ENCODE measurements around the gene TRIM61. TPM values are rescaled to one million over a fixed set of nuclear protein-coding genes. Genes with fewer than 3 reads are reported as not detected.
"Not testable (repeated sequence)": the region's sequence is repeated elsewhere in the genome, so short reads cannot be mapped to it uniquely, and the experiment has no call there.

Gene TRIM61
- polyA plus RNA-seq (2012; ENCODE audit: low read depth, missing spikeins) = 0.05 TPM

DNA sequence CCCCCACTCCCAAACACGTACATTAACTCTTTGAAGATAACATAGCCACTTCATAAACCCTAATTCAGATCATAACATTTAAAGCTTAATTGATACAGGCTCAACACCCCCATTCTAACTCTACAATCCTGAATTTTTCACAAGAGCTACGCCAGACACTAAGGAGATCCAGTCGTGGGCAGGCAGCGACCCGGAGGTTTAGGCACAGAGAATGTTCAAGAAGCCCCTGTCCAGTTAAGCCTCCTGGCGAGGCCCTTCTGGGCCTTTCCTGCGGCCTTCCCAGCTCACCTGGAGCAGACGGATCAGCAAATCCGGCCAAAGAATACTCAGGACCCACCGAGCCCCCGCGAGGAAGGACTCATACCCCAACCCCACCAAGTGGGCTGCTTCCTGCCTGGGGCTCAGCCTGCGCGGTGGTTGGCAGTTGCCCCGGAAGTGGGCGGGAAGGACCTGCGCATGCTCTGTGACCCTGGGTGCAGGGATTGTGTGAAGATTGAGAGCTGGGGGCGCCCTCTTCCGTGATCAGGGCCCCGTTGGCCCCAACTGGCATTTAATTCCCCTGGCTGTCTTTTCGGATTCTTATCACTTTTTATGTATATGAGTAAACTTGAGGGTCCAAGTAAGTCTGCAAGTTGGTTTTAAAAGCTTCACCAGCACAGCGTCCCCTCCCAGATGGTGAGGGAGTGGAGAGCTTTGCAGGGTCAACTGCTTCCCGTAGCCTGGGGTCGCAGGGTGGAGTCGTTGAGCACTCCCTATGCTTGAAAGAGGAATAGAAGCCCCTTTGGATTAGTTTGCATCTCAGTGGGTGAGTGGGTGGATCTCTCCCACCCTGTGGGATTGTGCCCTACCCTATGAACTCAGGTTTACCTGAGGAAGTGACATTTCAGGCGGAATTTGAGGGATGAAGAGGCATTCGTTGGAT, at the start of gene TRIM61:
Gene TRIM61 (minus strand): TSS at position 415 of the 922 bp plus-strand sequence. CDS start 7,655 bp downstream, outside the sequence.
- FAIRE-seq (no peak), DNase-seq (ENCODE audit: insufficient read length, low spot score) (no peak)
- TF ChIP-seq POLR2AphosphoS5 (IDR thresholded peaks at IDR 0.05; ENCODE audit: low read depth, low read length) (no peak), POU2F2 (IDR thresholded peaks at IDR 0.05; ENCODE audit: low read depth, low read length) (no peak)

DNA sequence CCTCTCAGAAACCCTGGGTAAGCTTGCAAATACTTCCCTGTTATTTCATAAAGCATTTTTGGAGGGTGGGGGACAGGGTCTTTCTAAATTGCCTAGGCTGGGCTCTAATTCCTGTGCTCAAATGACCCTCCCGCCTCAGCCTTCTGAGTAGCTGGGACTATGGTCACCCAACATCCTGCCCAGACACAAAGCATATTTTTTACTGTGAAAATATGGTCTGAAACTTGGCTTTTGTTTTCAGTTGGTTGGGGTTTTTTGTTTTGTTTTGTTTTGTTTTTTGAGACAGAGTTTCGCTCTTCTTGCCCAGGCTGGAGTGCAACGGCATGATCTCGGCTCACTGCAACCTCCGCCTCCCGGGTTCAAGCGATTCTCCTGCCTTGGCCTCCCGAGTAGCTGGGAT, 48.3 kb upstream of the TRIM61 start:
- not testable (repeated sequence) for DNase-seq (ENCODE audit: insufficient read length, low spot score); FAIRE-seq

DNA sequence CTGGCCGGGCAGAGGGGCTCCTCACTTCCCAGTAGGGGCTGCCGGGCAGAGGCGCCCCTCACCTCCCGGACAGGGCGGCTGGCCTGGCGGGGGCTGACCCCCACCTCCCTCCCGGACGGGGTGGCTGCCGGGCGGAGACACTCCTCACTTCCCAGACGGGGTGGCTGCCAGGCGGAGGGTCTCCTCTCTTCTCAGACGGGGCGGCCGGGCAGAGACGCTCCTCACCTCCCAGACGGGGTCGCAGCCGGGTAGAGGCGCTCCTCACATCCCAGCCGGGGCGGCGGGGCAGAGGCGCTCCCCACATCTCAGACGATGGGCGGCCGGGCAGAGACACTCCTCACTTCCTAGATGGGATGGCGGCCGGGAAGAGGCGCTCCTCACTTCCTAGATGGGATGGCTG, 42.5 kb upstream of the TRIM61 start:
- DNase-seq (ENCODE audit: insufficient read length, low spot score); FAIRE-seq: not testable (repeated sequence)

DNA sequence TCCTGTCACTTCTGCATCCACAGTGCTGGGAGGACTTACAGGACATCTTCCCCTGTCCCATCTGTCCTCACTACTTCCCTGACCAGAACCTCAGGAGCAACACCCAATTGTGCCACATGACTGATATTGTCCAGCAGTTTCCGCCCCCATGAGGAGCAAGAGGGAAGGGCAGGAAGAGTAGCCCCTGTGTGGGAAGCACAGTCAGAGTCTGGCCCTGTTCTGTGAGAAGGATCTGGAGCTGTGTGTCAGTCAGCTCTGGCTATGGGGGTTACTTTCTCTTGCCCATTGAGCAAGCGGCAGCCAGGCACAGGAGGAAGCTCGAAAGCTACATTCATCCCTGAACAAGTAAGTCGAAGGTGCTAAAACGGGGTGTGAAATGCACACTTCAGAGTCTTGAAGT, 39.5 kb upstream of the TRIM61 start:
- DNase-seq (ENCODE audit: insufficient read length, low spot score) (no peak), FAIRE-seq (no peak)
- TF ChIP-seq SPI1 (IDR thresholded peaks at IDR 0.05; ENCODE audit: low read depth, low read length) (no peak), POU2F2 (IDR thresholded peaks at IDR 0.05; ENCODE audit: low read depth, low read length) (no peak), POLR2AphosphoS5 (IDR thresholded peaks at IDR 0.05; ENCODE audit: low read depth, low read length) (no peak), PAX5 (IDR thresholded peaks at IDR 0.05; ENCODE audit: insufficient read depth, low read length, severe bottlenecking) (no peak)

DNA sequence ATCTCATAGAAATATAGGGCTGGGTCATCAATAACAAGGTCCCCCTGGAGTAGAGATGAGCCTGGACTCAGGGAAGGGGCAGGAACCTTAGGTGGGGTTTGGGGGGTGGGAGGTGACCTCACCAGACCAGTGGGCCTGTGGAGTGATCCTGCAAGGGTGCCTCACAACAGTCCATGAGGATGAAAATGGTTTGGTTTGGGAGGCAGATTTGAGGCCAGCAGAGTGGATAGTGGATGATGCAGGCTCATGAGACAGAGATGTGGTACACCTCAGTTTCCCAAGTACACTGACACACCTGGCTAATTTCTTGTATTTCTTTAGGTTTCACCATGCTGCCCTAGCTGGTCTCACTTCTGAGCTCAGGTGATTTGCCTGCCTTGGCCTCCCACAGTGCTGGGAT, 36.2 kb upstream of the TRIM61 start:
- TF ChIP-seq POLR2AphosphoS5 (IDR thresholded peaks at IDR 0.05; ENCODE audit: low read depth, low read length) (no peak), TAF1 (IDR thresholded peaks at IDR 0.05; ENCODE audit: low read depth, low read length) (no peak), POU2F2 (IDR thresholded peaks at IDR 0.05; ENCODE audit: low read depth, low read length) (no peak), POLR2A (IDR thresholded peaks at IDR 0.05; ENCODE audit: low read depth, low read length) (no peak), SPI1 (IDR thresholded peaks at IDR 0.05; ENCODE audit: low read depth, low read length) (no peak), PAX5 (IDR thresholded peaks at IDR 0.05; ENCODE audit: insufficient read depth, low read length, severe bottlenecking) (no peak)
- DNase-seq (ENCODE audit: insufficient read length, low spot score) = no peak
- FAIRE-seq = no peak

DNA sequence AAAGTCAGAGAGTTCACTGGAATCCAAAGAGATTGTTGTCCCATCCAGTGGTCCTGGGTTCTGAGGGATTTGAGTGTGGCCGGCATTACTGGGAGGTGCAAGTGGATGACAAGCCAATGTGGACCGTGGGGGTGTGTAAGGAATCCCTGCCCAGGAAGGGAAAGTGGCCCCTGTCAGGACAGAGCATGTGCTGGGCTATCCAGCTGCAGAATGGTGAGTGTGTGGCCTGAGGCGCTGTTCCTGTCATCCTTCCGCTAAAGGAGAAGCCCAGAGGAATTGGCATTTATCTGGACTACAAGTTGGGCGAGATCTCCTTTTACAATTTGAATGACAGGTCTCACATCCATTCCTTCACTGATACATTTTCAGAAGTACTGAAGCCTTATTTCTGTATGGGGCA, 33.9 kb upstream of the TRIM61 start:
- TF ChIP-seq TAF1 (IDR thresholded peaks at IDR 0.05; ENCODE audit: low read depth, low read length) = no peak
- no peak for TF ChIP-seq SPI1 (IDR thresholded peaks at IDR 0.05; ENCODE audit: low read depth, low read length)
- TF ChIP-seq PAX5 (IDR thresholded peaks at IDR 0.05; ENCODE audit: insufficient read depth, low read length, severe bottlenecking) = no peak
- no peak for TF ChIP-seq POLR2A (IDR thresholded peaks at IDR 0.05; ENCODE audit: low read depth, low read length)
- no peak for TF ChIP-seq POU2F2 (IDR thresholded peaks at IDR 0.05; ENCODE audit: low read depth, low read length)
- no peak for TF ChIP-seq POLR2AphosphoS5 (IDR thresholded peaks at IDR 0.05; ENCODE audit: low read depth, low read length)
- FAIRE-seq (no peak), DNase-seq (ENCODE audit: insufficient read length, low spot score) (no peak)

DNA sequence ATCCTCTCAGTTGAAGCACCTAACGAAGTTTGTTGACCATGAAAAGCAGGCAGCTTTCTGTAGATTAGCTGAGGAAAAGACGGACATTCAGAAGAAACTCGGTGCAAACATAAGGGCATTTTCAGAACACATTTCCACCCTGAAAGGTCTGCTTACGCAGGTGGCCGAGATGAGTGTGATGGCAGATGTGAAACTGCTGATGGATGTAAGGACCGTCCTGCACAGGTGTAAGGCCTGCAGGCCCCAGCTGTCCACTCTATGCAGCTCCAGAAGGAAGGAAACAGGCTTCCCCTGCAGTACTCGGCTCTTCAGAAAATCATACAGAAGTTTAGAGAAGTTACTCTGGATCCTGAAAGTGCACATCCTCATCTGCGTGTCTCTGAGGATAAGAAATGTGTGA, 33.5 kb upstream of the TRIM61 start:
- TF ChIP-seq POLR2A (IDR thresholded peaks at IDR 0.05; ENCODE audit: low read depth, low read length) (no peak), POLR2AphosphoS5 (IDR thresholded peaks at IDR 0.05; ENCODE audit: low read depth, low read length) (no peak), POU2F2 (IDR thresholded peaks at IDR 0.05; ENCODE audit: low read depth, low read length) (no peak), TAF1 (IDR thresholded peaks at IDR 0.05; ENCODE audit: low read depth, low read length) (no peak), PAX5 (IDR thresholded peaks at IDR 0.05; ENCODE audit: insufficient read depth, low read length, severe bottlenecking) (no peak), SPI1 (IDR thresholded peaks at IDR 0.05; ENCODE audit: low read depth, low read length) (no peak)
- no peak for FAIRE-seq
- DNase-seq (ENCODE audit: insufficient read length, low spot score) = no peak

DNA sequence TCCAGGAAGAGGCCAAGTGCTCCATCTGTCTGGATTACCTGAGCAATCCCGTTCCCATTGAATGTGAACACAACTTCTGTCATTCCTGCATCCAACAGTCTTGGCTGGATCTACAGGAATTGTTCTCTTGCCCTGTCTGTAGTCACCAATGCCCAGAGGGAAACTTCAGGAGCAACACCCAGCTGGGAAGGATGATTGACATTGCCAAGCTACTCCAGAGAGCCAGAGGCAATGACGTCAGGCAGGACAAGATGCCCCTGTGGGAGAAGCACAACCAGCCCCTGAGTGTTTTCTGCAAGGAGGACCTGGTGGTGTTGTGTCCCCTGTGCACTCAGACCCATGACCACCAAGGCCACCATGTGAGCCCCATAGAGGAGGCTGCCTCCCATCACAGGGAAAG, 33.0 kb upstream of the TRIM61 start:
- no peak for FAIRE-seq
- no peak for TF ChIP-seq POU2F2 (IDR thresholded peaks at IDR 0.05; ENCODE audit: low read depth, low read length)
- no peak for TF ChIP-seq PAX5 (IDR thresholded peaks at IDR 0.05; ENCODE audit: insufficient read depth, low read length, severe bottlenecking)
- no peak for TF ChIP-seq TAF1 (IDR thresholded peaks at IDR 0.05; ENCODE audit: low read depth, low read length)
- TF ChIP-seq POLR2AphosphoS5 (IDR thresholded peaks at IDR 0.05; ENCODE audit: low read depth, low read length) = no peak
- no peak for TF ChIP-seq POLR2A (IDR thresholded peaks at IDR 0.05; ENCODE audit: low read depth, low read length)
- TF ChIP-seq SPI1 (IDR thresholded peaks at IDR 0.05; ENCODE audit: low read depth, low read length) = no peak

DNA sequence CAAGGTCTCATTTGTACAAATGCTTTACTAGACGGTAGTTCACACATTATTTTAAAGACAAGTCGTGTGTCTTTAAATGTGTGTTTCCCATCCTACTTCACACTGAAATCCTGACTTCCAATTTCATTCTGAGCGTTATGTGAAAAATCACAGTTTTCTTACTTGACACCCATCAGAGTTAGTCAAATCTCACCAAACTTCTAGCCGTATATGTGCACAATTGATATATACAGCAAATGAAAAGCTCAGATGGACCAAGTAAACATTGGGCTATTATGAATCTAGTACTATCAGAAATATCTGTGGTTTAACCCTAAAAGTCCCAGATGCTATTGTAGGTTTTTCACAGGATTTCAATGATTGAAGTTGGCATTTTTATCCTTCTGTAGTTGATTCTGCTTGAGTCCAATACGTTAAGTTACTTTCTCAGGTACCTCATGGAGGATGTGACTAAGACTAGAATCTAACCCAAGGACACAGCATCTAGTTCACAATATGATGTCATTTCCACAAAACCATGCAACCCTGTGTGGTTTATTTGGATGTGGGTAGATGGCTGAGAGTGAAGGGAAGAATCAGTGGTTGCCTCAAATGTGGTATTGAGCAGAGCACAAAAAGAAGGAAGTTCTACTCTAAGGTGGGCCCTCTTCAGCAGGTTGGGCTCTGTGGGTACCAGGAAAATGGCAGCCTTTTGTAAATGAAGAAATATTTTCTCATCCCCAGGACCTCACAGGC, 32.2 kb upstream of the TRIM61 start:
- no peak for FAIRE-seq
- no peak for DNase-seq (ENCODE audit: insufficient read length, low spot score)
- TF ChIP-seq POLR2A (IDR thresholded peaks at IDR 0.05; ENCODE audit: low read depth, low read length) (no peak), TAF1 (IDR thresholded peaks at IDR 0.05; ENCODE audit: low read depth, low read length) (no peak), PAX5 (IDR thresholded peaks at IDR 0.05; ENCODE audit: insufficient read depth, low read length, severe bottlenecking) (no peak), POLR2AphosphoS5 (IDR thresholded peaks at IDR 0.05; ENCODE audit: low read depth, low read length) (no peak), SPI1 (IDR thresholded peaks at IDR 0.05; ENCODE audit: low read depth, low read length) (no peak), POU2F2 (IDR thresholded peaks at IDR 0.05; ENCODE audit: low read depth, low read length) (no peak)

More for the DNA sequence above, 33.0 kb upstream of the TRIM61 start:
- no peak for DNase-seq (ENCODE audit: insufficient read length, low spot score)

DNA sequence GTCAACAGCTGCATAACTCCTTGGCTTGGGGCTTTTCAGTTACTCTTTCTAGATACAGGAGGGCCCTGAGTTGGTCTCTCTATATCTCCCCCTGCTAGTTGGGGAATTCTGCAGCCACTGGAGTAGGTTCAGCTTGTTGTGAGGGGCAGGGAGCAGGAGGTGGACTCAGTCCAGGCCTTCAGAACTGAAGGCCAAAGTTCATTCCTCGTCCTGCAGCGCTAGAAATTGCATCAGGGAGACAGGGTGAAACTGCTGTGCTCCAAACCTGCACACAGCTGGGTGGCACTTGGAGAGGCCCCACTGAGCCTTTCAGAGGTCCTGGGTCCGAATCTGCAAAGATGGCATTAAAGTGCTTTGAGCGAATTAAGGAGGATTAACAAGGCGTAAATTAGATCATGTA, 29.4 kb upstream of the TRIM61 start:
- TF ChIP-seq POLR2A (IDR thresholded peaks at IDR 0.05; ENCODE audit: low read depth, low read length) (no peak), TAF1 (IDR thresholded peaks at IDR 0.05; ENCODE audit: low read depth, low read length) (no peak), PAX5 (IDR thresholded peaks at IDR 0.05; ENCODE audit: insufficient read depth, low read length, severe bottlenecking) (no peak), POLR2AphosphoS5 (IDR thresholded peaks at IDR 0.05; ENCODE audit: low read depth, low read length) (no peak), POU2F2 (IDR thresholded peaks at IDR 0.05; ENCODE audit: low read depth, low read length) (no peak), SPI1 (IDR thresholded peaks at IDR 0.05; ENCODE audit: low read depth, low read length) (no peak)
- FAIRE-seq = no peak

More for the DNA sequence above, 29.4 kb upstream of the TRIM61 start:
- no peak for DNase-seq (ENCODE audit: insufficient read length, low spot score)

Data from GM12891 (cell line).